K562 (cell line): ENCODE measurements around the gene TSPAN1. TPM values are rescaled to one million over a fixed set of nuclear protein-coding genes. Genes with fewer than 3 reads are reported as not detected.

Experiments used
- EHMT2 ChIP-seq: fragments of 450-650 bp; IDR thresholded peaks from 2 replicates; pipeline ENCODE4 v1.6.1; 2018; ENCODE audit warnings: antibody characterized with exemption
- EP300 ChIP-seq: IDR thresholded peaks from 2 replicates; pipeline ENCODE4 v1.6.1; 2012; ENCODE audit warnings: low read length, improper control_type of control experiment
- KLF6 ChIP-seq: fragments of 250-450 bp; sonication (Bioruptor Pico); IDR thresholded peaks from 2 replicates; pipeline ENCODE4 v1.4.0; 2020; ENCODE audit warnings: mild to moderate bottlenecking, moderate library complexity, borderline replicate concordance
- NCOA4 ChIP-seq: fragments of 450-650 bp; IDR thresholded peaks from 2 replicates; pipeline ENCODE4 v1.6.1; 2018; ENCODE audit warnings: mild to moderate bottlenecking; ENCODE audit not compliant: partially characterized antibody
- SMAD2 ChIP-seq: fragments of 150-350 bp; IDR thresholded peaks from 2 replicates; pipeline ENCODE4 v1.6.1; 2014; ENCODE audit warnings: low read depth, mild to moderate bottlenecking, low read length
- SMAD3 ChIP-seq: fragments of 450-650 bp; formaldehyde crosslinking; conservative IDR thresholded peaks from 2 replicates; pipeline ENCODE4 v1.4.0; 2020; ENCODE audit warnings: mild to moderate bottlenecking
- STAT5A ChIP-seq: IDR thresholded peaks from 2 replicates; pipeline ENCODE4 v1.6.1; 2012; ENCODE audit warnings: low read length, inconsistent platforms, borderline replicate concordance
- polyA plus RNA-seq, 8 experiments: library from polyadenylated mRNA; depleted of rRNA in 4 of 8; stranded (reverse) in 5 of 8; unstranded in 3 of 8; fragments of >200 nt; fragmentation: Nextera tagmentation in 2 of 8; fragmentation: Illumina TruSeq in 1 of 8; extraction: Ambion mirVana in 2 of 8; extraction: Trizol in 1 of 8; gene quantifications; 2 replicates each; pipeline versions ENCODE4 v1.2.1 to v1.2.3, GENCODE V29; 2011 to 2014; ENCODE audit warnings: inconsistent platforms in 1 of 8, missing spikeins in 1 of 8
- total RNA-seq, 7 experiments: library from RNA; depleted of rRNA in 6 of 7; stranded (reverse); fragments of >200 nt in 6 of 7; fragmentation: Illumina TruSeq in 2 of 7; extraction: Trizol in 2 of 7; gene quantifications; 2 replicates each; pipeline versions ENCODE4 v1.2.1 to v1.2.3, GENCODE V29; 2011 to 2021; ENCODE audit warnings: low replicate concordance in 1 of 7
- TF ChIP-seq, protein P1 (sequence below): fragments of 450-650 bp; IDR thresholded peaks from 2 replicates; pipeline ENCODE4 v1.6.1; 2016; ENCODE audit warnings: mild to moderate bottlenecking, moderate library complexity
- TF ChIP-seq, protein P2 (sequence below): sonication (generic); formaldehyde crosslinking; IDR thresholded peaks from 2 replicates; pipeline ENCODE4 v1.8.1; 2022; ENCODE audit warnings: missing genetic modification reagents

The TSPAN1 gene
- total and polyA plus RNA-seq, 9 of the 15 experiments (the other 6 are each of a cell fraction or from before 2014, with no cell fraction given), result 0.58 TPM; not detected in 8

DNA sequence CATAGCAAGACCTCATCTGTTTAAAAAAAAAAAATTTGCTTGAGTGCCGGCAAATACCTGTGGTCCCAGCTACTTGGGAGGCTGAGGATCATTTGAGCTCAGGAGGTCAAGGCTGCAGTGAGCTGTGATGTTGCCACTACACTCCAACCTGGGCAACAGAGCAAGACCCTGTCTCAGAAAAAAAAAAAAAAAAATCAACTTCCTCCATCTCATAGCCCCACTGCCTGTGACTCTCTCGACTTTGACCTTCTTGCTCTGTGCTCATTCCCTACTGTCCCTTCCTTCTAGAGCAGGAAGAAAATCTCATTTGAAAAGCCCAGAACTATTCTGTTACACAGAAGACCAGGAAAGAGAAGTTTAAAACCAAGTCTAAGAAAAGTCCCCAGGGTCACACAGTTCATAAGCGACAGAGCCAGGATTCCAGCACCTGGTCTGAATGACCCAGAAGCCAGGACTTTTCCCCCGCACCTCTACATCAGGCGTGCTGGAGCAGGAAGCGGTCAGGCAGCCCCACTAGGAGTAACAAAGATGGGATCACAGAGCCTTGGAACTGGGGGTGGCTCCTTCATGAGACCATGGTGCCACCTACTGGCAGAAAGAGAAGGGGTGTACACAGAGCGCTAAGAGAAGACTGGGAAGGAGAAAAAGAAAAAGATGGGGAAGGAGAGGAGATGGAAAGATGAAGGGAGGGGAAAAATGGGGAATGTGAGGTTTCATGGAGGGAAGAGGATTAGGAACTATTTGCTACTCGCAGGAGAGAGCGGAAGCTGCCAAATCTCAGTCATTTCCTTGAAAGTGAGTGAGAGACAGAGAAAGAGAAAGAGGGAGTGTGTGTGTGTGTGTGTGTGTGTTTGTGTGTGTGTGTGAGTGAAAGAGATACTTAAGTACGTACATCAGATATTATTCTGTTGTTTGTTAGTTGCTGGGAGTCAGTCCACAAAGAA lies 4.5 kb downstream of the TSPAN1 start (continued):
- TF ChIP-seq, protein P1, sequence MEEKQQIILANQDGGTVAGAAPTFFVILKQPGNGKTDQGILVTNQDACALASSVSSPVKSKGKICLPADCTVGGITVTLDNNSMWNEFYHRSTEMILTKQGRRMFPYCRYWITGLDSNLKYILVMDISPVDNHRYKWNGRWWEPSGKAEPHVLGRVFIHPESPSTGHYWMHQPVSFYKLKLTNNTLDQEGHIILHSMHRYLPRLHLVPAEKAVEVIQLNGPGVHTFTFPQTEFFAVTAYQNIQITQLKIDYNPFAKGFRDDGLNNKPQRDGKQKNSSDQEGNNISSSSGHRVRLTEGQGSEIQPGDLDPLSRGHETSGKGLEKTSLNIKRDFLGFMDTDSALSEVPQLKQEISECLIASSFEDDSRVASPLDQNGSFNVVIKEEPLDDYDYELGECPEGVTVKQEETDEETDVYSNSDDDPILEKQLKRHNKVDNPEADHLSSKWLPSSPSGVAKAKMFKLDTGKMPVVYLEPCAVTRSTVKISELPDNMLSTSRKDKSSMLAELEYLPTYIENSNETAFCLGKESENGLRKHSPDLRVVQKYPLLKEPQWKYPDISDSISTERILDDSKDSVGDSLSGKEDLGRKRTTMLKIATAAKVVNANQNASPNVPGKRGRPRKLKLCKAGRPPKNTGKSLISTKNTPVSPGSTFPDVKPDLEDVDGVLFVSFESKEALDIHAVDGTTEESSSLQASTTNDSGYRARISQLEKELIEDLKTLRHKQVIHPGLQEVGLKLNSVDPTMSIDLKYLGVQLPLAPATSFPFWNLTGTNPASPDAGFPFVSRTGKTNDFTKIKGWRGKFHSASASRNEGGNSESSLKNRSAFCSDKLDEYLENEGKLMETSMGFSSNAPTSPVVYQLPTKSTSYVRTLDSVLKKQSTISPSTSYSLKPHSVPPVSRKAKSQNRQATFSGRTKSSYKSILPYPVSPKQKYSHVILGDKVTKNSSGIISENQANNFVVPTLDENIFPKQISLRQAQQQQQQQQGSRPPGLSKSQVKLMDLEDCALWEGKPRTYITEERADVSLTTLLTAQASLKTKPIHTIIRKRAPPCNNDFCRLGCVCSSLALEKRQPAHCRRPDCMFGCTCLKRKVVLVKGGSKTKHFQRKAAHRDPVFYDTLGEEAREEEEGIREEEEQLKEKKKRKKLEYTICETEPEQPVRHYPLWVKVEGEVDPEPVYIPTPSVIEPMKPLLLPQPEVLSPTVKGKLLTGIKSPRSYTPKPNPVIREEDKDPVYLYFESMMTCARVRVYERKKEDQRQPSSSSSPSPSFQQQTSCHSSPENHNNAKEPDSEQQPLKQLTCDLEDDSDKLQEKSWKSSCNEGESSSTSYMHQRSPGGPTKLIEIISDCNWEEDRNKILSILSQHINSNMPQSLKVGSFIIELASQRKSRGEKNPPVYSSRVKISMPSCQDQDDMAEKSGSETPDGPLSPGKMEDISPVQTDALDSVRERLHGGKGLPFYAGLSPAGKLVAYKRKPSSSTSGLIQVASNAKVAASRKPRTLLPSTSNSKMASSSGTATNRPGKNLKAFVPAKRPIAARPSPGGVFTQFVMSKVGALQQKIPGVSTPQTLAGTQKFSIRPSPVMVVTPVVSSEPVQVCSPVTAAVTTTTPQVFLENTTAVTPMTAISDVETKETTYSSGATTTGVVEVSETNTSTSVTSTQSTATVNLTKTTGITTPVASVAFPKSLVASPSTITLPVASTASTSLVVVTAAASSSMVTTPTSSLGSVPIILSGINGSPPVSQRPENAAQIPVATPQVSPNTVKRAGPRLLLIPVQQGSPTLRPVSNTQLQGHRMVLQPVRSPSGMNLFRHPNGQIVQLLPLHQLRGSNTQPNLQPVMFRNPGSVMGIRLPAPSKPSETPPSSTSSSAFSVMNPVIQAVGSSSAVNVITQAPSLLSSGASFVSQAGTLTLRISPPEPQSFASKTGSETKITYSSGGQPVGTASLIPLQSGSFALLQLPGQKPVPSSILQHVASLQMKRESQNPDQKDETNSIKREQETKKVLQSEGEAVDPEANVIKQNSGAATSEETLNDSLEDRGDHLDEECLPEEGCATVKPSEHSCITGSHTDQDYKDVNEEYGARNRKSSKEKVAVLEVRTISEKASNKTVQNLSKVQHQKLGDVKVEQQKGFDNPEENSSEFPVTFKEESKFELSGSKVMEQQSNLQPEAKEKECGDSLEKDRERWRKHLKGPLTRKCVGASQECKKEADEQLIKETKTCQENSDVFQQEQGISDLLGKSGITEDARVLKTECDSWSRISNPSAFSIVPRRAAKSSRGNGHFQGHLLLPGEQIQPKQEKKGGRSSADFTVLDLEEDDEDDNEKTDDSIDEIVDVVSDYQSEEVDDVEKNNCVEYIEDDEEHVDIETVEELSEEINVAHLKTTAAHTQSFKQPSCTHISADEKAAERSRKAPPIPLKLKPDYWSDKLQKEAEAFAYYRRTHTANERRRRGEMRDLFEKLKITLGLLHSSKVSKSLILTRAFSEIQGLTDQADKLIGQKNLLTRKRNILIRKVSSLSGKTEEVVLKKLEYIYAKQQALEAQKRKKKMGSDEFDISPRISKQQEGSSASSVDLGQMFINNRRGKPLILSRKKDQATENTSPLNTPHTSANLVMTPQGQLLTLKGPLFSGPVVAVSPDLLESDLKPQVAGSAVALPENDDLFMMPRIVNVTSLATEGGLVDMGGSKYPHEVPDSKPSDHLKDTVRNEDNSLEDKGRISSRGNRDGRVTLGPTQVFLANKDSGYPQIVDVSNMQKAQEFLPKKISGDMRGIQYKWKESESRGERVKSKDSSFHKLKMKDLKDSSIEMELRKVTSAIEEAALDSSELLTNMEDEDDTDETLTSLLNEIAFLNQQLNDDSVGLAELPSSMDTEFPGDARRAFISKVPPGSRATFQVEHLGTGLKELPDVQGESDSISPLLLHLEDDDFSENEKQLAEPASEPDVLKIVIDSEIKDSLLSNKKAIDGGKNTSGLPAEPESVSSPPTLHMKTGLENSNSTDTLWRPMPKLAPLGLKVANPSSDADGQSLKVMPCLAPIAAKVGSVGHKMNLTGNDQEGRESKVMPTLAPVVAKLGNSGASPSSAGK, result no peak
- no peak for TF ChIP-seq NCOA4
- no peak for TF ChIP-seq EP300
- TF ChIP-seq SMAD2, result no peak
- TF ChIP-seq EHMT2, result peak; percentile 36; the same call in 1 of the 2 replicates
- TF ChIP-seq, protein P2, sequence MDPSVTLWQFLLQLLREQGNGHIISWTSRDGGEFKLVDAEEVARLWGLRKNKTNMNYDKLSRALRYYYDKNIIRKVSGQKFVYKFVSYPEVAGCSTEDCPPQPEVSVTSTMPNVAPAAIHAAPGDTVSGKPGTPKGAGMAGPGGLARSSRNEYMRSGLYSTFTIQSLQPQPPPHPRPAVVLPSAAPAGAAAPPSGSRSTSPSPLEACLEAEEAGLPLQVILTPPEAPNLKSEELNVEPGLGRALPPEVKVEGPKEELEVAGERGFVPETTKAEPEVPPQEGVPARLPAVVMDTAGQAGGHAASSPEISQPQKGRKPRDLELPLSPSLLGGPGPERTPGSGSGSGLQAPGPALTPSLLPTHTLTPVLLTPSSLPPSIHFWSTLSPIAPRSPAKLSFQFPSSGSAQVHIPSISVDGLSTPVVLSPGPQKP, result no peak
- no peak for TF ChIP-seq STAT5A
- no peak for TF ChIP-seq KLF6
- no peak; the same call in 1 of the 2 replicates for TF ChIP-seq SMAD3 (CRISPR knock-in tag)
